ENCODE data around the gene BBIP1.

Gene BBIP1

GRCh38 chr10:110960333-110960712 lies 41.3 kb upstream of the BBIP1 start:
- peaks cover 92 to 100% (median 100%) of the 10 kb centered on the region in 11 experiments for H4K20me1 ChIP-seq
- H3K27ac ChIP-seq = no peak overlapping the region
- no peaks in the 10 kb centered on the region for H3K9me3 ChIP-seq (replicated peaks in 1 of 11)
- H3K27me3 ChIP-seq = no peaks in the 10 kb centered on the region
- peaks cover 15 to 98% (median 50%) of the 10 kb centered on the region in 11 experiments for H3K36me3 ChIP-seq
- TF ChIP-seq Cebpa-rat (IDR thresholded peaks at IDR 0.05) = no peak
- H3K4me2 ChIP-seq = no peak overlapping the region
- H3K4me1 ChIP-seq = peaks cover 0 to 24% (median 0%) of the 10 kb centered on the region in 10 experiments; a peak in 3 of 20 replicates
- H3K4me3 ChIP-seq = no peak overlapping the region
- H3K9ac ChIP-seq = no peak overlapping the region

DNA sequence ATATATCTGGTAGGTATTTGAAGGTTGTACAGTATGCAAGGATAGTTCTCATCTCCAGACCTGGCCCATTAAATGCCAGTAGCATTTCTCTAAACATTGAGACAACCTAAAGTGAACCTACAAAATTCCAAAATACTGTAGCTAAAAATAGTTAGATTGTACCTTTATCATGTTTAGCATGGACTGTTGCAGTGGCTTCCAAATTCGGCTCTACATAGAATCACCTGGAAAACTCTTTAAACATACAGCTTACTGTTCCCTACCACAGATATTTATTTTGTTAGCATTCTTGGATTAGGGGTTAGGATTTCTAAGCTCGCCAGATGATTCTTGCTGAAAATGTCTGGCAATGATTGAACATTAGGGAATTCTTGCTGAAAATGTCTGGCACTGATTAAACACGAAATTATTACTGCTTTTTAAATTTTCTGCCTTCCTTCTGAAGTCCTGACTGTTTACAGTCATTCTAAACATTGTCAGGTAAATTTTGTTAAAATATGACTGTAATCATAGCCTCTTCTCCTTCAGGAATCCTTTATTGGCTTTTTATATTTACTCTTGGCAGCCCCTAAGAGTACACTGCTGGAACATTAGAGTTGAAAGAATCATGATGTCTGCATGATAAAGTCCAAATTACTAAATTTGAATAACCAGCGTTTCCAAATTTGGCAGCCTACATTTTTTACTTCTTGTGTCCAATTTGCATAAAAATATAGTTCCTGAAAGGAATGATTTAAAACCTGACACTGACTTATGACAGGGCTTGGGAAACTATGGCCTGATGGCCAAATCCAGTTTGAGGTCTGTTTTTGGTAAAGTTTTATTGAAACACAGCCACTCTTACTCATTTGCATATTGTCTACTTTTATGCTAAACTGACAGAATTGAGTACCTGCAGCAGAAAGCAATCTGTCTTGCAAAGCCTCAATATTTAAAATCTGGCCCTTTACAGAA lies 40.7 kb upstream of the BBIP1 start:
- no peak for TF ChIP-seq Cebpa-rat (IDR thresholded peaks at IDR 0.05)
- Histone ChIP-seq H3K36me3 (peaks cover 10 to 98% (median 48%) of the 10 kb centered on the region in 11 experiments), H3K4me2 (no peak overlapping the region), H3K27me3 (no peaks in the 10 kb centered on the region), H3K4me1 (peaks cover 0 to 24% (median 0%) of the 10 kb centered on the region in 10 experiments; a peak in 3 of 20 replicates), H3K9me3 (replicated peaks in 1 of 11) (no peaks in the 10 kb centered on the region), H3K9ac (no peak overlapping the region), H4K20me1 (peaks cover 95 to 100% (median 100%) of the 10 kb centered on the region in 11 experiments), H3K27ac (no peak overlapping the region), H3K4me3 (no peak overlapping the region)

DNA sequence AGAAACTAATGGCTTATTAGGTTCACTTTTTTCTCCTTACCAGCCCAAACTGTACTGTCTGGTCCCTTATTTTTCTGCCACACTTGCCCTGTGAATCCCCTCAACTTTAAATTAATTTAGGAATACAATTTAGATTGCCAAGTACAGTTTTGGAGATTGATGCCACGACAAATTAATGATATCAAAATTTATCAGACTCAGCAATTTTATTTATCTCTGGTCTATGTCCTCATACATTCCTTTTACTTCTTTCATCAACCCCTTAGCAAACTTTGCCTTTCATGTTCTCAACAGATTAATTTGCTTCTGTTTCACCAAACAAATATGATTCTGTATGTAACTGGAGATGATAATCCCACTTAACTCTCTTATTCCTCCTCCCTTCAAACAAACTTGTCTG lies 38.6 kb upstream of the BBIP1 start:
- Histone ChIP-seq H3K4me3 (no peak overlapping the region), H3K9me3 (replicated peaks in 1 of 11) (peaks cover 0 to 3% (median under 1%) of the 10 kb centered on the region in 11 experiments; a peak in 5 of 22 replicates), H3K36me3 (peaks cover 7 to 95% (median 42%) of the 10 kb centered on the region in 11 experiments), H4K20me1 (peaks cover 87 to 100% (median 97%) of the 10 kb centered on the region in 11 experiments), H3K27me3 (no peaks in the 10 kb centered on the region), H3K9ac (no peak overlapping the region), H3K4me1 (peaks cover 0 to 22% (median 0%) of the 10 kb centered on the region in 10 experiments; a peak in 3 of 20 replicates), H3K4me2 (no peak overlapping the region), H3K27ac (no peak overlapping the region)
- no peak for TF ChIP-seq Cebpa-rat (IDR thresholded peaks at IDR 0.05)

DNA sequence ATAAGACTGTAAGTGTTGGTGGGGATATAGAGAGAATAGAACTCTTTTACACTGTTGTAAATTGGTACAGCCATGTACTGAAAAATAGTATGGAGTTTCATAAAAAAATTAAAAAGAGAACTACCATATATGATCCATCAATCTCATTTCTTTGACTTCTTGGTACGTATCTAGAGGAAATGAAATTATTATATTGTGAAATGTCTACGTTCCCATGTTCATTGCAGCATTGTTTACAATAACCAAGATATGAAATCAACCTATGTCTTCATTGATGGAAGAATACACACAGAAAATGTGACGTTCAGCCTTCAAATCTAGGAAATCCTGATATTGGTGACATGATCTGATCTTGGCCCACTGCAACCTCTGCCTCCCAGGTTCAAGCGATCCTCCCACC lies 32.4 kb upstream of the BBIP1 start:
- H3K4me2 ChIP-seq = no peak overlapping the region
- no peak overlapping the region for H3K4me3 ChIP-seq
- H3K36me3 ChIP-seq = peaks cover 46 to 96% (median 86%) of the 10 kb centered on the region in 11 experiments
- no peak overlapping the region for H3K27ac ChIP-seq
- no peaks in the 10 kb centered on the region for H3K27me3 ChIP-seq
- H3K4me1 ChIP-seq = peaks cover 0 to 3% (median 0%) of the 10 kb centered on the region in 10 experiments; a peak in 2 of 20 replicates
- no peak overlapping the region for H3K9ac ChIP-seq
- TF ChIP-seq Cebpa-rat (IDR thresholded peaks at IDR 0.05) = no peak
- H4K20me1 ChIP-seq = peaks cover 50 to 100% (median 96%) of the 10 kb centered on the region in 11 experiments
- peaks cover 0 to 56% (median 45%) of the 10 kb centered on the region in 11 experiments; a peak in 20 of 22 replicates for H3K9me3 ChIP-seq (replicated peaks in 1 of 11)

GRCh38 chr10:110947061-110947595 lies 28.1 kb upstream of the BBIP1 start:
- Histone ChIP-seq H3K9ac (no peak overlapping the region), H3K9me3 (replicated peaks in 1 of 11) (peaks cover 7 to 96% (median 80%) of the 10 kb centered on the region in 11 experiments; a peak in 21 of 22 replicates), H3K36me3 (peaks cover 71 to 100% (median 97%) of the 10 kb centered on the region in 11 experiments), H3K4me2 (no peak overlapping the region), H3K4me1 (peaks cover 8 to 38% (median 24%) of the 10 kb centered on the region in 10 experiments; a peak in 18 of 20 replicates), H3K27me3 (no peaks in the 10 kb centered on the region), H3K4me3 (no peak overlapping the region), H4K20me1 (peaks cover 41 to 100% (median 99%) of the 10 kb centered on the region in 11 experiments), H3K27ac (peak overlapping the region in 1 of 11 experiments; percentile 17; a peak in 1 of 22 replicates)
- TF ChIP-seq Cebpa-rat (IDR thresholded peaks at IDR 0.05) = no peak

DNA sequence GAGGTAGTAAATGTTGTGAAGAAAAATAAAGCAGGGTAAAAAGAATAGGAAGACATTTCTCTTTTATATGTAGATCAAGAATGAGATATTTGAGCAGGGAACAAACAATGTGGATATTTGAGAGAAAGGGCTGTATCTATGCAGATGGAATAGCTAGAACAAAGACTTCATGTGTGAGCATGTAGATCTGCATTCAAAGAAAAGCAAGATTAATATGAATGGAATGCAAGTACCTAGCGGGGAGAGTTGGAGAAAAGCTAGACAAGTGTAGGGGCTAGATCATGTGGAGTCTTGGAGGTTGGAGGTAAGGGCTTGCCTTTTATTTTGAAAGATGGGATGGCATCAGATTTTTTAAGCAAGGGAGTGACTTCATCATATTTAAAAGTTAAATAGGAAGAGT lies 27.5 kb upstream of the BBIP1 start:
- Histone ChIP-seq H3K27me3 (no peaks in the 10 kb centered on the region), H3K9me3 (replicated peaks in 1 of 11) (peaks cover 8 to 98% (median 80%) of the 10 kb centered on the region in 11 experiments; a peak in 21 of 22 replicates), H4K20me1 (peaks cover 35 to 100% (median 99%) of the 10 kb centered on the region in 11 experiments), H3K4me1 (peaks cover 8 to 38% (median 24%) of the 10 kb centered on the region in 10 experiments; a peak in 18 of 20 replicates), H3K27ac (no peak overlapping the region), H3K36me3 (peaks cover 70 to 100% (median 97%) of the 10 kb centered on the region in 11 experiments), H3K9ac (no peak overlapping the region), H3K4me2 (no peak overlapping the region), H3K4me3 (no peak overlapping the region)
- no peak for TF ChIP-seq Cebpa-rat (IDR thresholded peaks at IDR 0.05)

DNA sequence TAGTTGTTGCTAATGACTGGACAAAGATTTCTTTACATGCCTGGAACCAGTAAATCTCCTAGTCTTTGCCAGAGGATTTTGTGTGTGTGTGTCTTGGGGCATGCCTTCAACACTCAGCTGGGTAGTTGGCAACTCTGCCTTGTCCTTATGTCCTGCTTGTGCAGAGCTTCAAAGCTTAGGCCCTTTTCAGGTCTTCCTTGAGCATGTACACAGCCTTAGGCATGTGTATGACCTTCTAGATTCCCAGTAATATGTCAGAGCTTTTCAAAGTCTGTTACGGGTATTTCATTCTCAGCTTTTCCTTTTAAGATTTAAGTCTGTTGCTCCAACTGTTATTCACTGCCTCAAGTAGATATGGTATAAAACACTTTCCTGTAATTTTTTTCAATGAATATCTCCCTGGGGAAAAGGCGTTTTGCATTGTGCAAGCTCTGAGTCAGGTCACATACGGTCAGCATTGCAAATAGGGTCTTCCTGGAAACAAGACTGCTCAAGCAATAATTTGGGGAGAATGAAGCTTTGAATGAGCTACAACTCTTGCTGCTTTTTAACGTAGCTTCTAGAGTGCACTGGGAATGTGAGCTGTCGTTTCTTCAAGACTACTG lies 25.9 kb upstream of the BBIP1 start:
- peak overlapping the region in 9 of 11 experiments; percentile 25 to 63 (median 46); a peak in 15 of 22 replicates for H3K27ac ChIP-seq
- peaks cover 75 to 100% (median 99%) of the 10 kb centered on the region in 11 experiments for H3K36me3 ChIP-seq
- peak overlapping the region in 1 of 10 experiments; percentile 23; a peak in 1 of 20 replicates for H3K4me3 ChIP-seq
- H3K9me3 ChIP-seq (replicated peaks in 1 of 11) = peaks cover 12 to 100% (median 91%) of the 10 kb centered on the region in 11 experiments; a peak in 21 of 22 replicates
- peak overlapping the region in 6 of 11 experiments; percentile 6 to 52 (median 29); a peak in 6 of 22 replicates for H3K9ac ChIP-seq
- peaks cover 8 to 38% (median 24%) of the 10 kb centered on the region in 10 experiments; a peak in 18 of 20 replicates for H3K4me1 ChIP-seq
- H3K4me2 ChIP-seq = peak overlapping the region; percentile 14 to 70 (median 53); a peak in 19 of 22 replicates
- H4K20me1 ChIP-seq = peaks cover 38 to 100% (median 99%) of the 10 kb centered on the region in 11 experiments
- peak in 4 of 11 experiments; percentile 23 to 40 (median 29); a peak in 3 of 22 replicates for TF ChIP-seq Cebpa-rat (IDR thresholded peaks at IDR 0.05)
- no peaks in the 10 kb centered on the region for H3K27me3 ChIP-seq

- peaks cover 55 to 100% (median 88%) of the 10 kb centered on the region in 11 experiments for H3K36me3 ChIP-seq
- no peaks in the 10 kb centered on the region for H3K27me3 ChIP-seq
- no peak overlapping the region for H3K9ac ChIP-seq
- peaks cover 0 to 23% (median 10%) of the 10 kb centered on the region in 10 experiments; a peak in 13 of 20 replicates for H3K4me1 ChIP-seq
- TF ChIP-seq Cebpa-rat (IDR thresholded peaks at IDR 0.05) = no peak
- H3K9me3 ChIP-seq (replicated peaks in 1 of 11) = peaks cover 12 to 72% (median 59%) of the 10 kb centered on the region in 11 experiments; a peak in 21 of 22 replicates
- no peak overlapping the region for H3K4me3 ChIP-seq
- H3K27ac ChIP-seq = no peak overlapping the region
- 0 out of 22 replicates have a peak overlapping the region, but pooled peaks of 1 of the 11 experiments have one; percentile 13 for H3K4me2 ChIP-seq
- peaks cover 67 to 100% (median 100%) of the 10 kb centered on the region in 11 experiments for H4K20me1 ChIP-seq
Measured at GRCh38 chr10:110939419-110939818, 20.4 kb upstream of the BBIP1 start.

Data from BLaER1 treated with 17β-estradiol and CSF1 and Interleukin-3, amounts not matched to agents 10 nM and 100 nM (cell line).